Fibroblast of skin of scalp (primary cell): ENCODE results near the gene MARCHF10.
"Not testable (repeated sequence)": the region's sequence is repeated elsewhere in the genome, so short reads cannot be mapped to it uniquely, and the experiment has no call there.

Source experiments
- DNase-seq: peaks from one replicate; pipeline ENCODE4 v3.0.0-alpha.2; 2013

Gene MARCHF10

DNA sequence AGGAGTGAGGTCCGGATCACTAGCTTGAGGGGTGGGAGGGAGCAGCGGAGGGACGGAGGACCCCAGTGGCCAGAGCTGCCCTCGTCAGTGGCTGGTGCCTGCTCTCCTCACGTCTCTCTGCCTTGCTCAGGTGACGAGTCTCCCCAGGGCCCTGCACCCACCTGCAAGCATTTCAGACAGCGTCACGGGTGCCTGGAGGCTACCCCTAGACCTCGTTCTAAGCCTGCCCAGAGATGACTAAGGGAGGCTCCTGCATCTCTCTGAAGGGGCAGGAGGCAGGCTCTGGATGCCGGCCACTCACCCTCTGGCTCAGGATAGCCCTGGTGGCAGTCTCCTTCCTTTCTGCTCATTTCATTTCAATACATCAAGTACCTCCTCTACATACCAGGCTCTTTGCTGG lies 111.9 kb downstream of the MARCHF10 start:
- DNase-seq, result no peak

DNA sequence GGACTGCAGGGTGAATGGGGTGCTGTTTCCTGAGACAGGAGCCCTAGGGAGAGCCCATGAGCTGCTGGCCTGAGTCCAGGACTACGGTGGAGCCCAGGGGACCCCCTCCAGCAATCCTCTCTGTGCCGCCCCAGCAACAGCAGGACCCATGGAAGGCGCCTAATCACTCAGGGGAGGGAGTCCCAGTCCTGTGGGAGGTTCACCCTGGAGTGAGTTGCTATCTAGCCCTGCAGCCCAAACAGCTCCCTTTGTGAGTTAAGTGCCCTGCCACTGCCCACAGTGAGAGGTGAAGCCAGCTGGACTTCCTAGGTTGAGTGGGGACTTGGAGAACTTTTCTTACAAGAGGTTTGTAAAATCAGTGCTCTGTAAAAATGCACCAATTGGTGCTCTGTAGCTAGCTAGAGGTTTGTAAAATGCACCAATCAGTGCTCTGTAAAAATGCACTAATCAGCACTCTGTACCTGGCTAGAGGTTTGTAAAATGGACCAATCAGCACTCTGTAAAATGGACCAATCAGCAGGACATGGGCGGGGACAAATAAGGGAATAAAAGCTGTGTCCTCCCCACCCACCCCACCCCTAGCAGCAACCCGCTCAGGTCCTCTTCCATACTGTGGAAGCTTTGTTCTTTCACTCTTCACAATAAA lies 112.9 kb downstream of the MARCHF10 start:
- not testable (repeated sequence) for DNase-seq

DNA sequence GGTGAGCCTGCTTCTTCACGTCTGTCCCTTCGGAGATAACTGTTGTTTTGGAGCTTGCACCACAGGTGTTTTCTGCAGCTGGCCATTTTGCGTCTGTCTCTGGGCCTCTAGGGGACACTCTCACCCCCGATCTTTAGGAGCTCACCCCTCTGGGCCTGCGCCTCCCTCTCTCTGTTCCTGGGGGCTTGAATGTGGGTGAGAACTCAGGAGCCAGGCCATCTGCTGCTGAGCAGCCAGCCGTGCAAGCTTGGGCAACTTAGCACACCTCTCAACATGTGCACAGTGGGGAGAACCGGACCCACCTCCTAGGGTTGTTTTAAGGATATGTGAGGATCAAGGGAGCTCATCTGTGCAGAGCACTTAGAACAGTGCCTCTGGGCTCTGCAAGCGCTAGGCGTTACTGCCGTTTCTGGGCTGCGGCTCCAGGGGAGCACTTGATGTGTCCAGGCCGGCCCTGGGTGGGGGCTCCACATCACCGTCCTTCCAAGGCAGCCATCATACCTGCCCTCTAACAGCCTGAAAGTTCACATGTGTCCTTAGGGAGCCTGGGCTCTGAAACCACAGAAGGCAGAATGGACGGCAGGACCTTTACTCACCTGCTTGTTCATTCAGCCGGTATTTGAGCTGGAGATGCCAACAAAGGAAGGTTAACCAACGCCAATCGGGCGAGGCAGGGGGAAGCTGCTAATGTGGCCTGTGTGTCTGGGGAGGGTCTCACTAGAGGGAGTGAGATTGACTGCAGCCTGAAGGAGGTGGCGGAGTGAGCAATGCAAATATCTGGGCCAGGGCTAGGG lies 114.3 kb downstream of the MARCHF10 start:
- DNase-seq, result peak; percentile 17

DNA sequence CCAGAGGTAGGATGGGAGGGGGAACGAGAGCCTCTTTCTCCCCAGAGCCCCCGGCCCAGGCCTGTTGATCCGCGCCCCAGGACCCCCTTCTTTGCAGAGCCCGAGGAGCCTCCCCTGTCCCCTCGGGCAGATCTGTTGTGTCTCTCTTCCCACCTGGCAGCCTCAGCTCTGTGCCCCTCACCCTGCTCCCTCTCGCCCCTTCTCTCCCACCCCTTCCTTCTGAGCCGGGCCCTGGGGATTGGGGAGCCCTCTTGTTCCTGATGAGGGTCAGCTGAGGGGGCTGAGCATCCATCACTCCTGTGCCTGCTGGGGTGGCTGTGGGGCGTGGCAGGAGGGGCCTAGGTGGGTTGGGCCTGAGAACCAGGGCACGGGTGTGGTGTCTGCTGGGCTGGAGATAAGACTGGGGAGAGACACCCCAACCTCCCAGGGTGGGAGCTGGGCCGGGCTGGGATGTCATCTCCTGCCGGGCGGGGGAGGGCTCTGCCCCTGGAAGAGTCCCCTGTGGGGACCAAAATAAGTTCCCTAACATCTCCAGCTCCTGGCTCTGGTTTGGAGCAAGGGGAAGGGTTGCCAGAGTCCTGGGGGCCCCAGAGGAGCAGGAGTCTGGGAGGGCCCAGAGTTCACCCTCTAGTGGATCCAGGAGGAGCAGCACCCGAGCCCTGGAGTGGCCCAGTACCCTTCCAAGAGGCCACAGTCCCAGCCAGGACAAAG lies 115.2 kb downstream of the MARCHF10 start:
- peak; percentile 46 for DNase-seq

DNA sequence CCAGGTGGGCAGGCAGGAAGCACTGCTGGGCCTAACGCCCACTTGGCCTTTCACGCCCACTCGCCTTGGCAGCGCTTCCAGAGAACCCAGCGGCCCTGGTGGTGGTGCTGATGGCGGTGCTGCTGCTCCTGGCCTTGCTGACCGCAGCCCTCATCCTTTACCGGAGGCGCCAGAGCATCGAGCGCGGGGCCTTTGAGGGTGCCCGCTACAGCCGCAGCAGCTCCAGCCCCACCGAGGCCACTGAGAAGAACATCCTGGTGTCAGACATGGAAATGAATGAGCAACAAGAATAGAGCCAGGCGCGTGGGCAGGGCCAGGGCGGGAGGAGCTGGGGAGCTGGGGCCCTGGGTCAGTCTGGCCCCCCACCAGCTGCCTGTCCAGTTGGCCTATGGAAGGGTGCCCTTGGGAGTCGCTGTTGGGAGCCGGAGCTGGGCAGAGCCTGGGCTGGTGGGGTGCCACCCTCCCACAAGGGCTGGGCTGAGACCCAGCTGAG lies 115.9 kb downstream of the MARCHF10 start:
- DNase-seq, result no peak

DNA sequence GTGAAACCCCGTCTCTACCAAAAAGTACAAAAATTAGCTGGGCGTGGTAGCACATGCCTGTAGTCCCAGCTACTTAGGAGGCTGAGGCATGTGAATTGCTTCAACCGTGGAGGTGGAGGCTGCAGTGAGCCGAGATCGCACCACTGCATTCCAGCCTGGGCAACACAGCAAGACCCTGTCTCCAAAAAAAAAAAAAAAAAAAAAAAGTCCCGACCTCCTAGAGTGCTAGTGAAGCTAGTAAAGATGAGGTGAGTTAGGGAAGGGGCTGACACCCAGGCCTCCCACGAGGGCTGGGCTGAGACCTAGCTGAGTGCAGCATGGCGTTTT lies 116.6 kb downstream of the MARCHF10 start:
- not testable (repeated sequence) for DNase-seq

DNA sequence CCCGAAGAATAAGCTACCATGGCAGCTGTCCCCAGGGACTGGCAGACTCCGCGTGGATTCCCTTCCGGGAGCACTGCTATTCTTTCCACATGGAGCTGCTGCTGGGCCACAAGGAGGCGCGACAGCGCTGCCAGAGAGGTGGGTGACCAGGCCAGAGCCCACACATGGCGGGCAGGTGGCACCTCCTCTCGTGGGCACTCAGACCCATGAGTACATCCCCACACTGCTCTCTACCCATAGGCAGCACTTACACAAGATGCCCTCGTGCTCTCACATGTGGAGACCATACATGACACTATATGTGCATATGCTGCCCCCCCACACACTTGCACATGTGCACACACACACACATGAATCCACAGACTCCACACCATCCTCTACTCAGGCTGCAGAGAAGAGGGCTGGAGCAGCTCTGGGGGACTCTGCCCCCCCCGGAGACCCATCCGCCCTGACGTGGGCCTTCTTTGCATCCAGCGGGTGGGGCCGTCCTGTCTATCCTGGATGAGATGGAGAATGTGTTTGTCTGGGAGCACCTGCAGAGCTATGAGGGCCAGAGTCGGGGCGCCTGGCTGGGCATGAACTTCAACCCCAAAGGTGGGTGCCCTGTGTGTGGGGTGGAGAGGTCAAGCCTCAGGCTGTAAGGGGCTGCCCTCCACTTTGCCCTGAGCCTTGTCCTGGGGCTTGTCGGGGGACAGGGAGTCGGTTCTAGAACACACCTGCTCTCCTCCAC lies 117.8 kb downstream of the MARCHF10 start:
- DNase-seq, result peak; percentile 23

DNA sequence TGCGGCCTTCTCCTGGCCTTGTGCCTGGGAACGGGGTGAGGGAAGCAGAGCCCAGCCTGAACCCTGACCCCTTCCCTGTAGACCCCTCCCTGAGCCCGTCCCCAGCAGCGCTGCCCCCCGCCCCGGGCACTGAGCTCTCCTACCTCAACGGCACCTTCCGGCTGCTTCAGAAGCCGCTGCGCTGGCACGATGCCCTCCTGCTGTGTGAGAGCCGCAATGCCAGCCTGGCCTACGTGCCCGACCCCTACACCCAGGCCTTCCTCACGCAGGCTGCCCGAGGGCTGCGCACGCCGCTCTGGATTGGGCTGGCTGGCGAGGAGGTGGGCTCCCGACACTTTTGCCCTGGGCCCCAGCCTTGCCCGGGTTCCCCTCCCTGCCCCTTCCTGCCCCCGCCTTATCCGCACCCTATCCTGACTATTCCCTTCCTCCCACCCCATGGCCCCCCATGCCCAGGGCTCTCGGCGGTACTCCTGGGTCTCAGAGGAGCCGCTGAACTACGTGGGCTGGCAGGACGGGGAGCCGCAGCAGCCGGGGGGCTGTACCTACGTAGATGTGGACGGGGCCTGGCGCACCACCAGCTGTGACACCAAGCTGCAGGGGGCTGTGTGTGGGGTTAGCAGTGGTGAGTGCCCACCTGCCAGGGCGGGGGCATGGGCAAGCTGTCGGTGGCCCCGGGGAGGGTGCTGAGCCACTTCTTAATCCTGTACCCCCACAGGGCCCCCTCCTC lies 118.5 kb downstream of the MARCHF10 start:
- DNase-seq, result no peak

DNA sequence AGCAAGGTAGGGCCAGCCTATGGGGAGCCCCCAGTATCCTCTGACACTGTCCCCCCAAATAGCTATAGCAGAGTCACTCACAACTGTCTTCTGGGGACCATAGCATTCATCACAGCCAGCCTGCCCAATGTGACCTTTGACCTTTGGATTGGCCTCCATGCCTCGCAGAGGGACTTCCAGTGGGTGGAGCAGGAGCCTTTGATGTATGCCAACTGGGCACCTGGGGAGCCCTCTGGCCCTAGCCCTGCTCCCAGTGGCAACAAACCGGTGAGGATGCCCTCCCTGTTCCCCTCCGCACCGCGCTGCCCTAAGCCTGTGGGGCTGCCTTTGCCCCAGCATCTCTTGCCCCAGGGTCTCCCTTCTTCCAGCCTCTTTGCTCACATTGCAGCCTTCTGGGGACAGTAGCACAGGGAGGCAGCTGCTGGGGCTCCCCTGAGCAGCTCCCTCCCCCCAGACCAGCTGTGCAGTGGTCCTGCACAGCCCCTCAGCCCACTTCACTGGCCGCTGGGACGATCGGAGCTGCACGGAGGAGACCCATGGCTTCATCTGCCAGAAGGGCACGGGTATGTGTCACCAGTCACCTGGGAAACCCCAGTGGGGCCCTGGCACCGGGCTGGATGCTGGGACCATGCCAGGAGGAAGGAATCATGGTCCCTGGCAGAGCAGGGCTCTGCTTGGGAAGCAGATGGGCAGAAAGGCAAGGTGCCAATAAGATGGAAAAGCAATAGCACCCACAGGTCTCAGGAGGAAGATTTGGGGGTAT lies 119.5 kb downstream of the MARCHF10 start:
- no peak for DNase-seq

DNA sequence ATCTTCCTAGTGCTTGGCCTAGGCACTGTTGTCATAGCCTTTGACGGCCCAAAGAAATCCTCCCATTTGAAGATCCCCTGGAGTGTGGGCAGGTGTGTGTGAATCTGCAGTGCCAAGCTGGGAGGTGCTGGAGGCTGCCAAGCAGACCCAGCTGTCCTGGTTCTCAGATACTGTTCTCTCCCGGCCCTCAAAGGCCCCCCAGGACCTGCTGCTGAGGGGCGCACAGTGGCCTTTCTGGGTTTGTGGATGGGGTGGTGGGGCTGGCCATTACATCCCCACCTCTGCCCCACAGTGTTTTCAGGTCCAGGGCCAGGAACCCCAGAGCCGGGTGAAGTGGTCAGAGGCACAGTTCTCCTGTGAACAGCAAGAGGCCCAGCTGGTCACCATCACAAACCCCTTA lies 120.1 kb downstream of the MARCHF10 start:
- no peak for DNase-seq

DNA sequence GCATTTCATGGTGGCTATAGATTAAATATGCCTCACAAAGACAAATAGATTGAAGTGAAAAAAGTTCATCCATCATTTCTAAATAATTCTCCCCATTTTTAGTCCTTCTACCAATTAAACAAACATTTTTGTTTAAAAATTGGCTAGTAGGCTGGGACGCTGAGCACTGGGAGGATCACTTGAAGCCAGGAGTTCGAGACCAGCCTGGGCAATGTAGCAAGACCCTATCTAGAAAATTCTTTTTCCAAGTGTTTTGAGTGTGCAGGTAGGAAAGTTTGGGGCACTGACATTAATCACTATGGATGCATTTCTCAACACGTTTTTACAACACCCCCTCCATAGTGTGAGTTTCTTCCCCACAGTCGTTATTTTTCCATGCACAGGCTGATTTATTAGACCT lies 123.9 kb downstream of the MARCHF10 start:
- DNase-seq, result no peak

DNA sequence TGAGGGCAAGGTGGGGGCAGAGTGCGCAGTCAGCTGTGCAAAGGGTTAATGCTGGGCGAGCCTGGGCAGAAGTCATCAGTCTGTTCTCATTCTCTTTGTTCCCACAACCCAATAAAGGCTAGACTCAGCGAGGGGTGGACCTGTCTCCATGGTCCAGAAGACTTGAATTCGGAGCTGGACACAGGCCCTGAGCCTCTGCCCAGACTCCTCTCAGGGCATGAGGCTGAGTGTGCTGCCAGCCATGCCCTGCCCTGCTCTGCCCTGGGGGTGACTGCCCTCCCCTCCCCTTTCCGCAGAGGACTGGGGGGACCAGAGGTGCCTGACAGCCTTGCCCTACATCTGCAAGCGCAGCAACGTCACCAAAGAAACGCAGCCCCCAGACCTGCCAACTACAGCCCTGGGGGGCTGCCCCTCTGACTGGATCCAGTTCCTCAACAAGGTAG lies 126.2 kb downstream of the MARCHF10 start:
- DNase-seq, result no peak

DNA sequence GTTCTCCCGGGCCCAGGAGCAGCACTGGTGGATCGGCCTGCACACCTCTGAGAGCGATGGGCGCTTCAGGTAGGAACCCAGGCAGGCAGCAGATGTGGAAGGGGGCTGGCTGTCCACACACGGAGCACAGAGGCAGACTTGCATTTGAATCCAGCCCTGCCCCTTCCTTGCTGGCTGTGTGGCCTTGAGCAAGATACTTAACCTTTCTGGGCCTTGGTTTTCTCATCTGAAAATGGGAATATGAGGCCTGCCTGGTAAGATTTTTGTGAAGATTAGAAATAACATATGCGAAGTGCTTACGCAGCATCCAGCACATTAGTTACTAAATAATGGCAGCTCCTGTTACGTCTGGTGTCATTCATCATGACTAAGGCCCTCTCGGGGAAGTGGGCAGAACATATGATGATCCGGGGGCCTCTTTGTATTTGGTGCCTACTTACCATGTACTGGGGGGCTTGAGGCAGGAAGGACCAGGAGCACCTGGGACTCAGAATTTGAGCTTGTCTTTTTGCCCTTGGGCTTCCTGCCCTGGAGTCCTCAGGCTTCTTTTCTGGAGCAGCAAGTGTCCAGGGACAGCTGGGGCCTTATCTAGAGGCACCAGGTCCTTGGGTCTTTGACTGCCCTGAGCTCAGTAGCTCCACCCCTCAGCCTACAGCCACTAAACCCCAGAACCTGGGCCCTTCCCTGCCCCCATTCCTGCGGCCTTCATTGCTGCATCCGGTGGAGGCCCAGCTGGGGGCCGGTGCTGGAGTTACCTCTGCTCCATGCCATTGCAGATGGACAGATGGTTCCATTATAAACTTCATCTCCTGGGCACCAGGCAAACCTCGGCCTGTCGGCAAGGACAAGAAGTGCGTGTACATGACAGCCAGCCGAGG lies 126.8 kb downstream of the MARCHF10 start:
- no peak for DNase-seq

DNA sequence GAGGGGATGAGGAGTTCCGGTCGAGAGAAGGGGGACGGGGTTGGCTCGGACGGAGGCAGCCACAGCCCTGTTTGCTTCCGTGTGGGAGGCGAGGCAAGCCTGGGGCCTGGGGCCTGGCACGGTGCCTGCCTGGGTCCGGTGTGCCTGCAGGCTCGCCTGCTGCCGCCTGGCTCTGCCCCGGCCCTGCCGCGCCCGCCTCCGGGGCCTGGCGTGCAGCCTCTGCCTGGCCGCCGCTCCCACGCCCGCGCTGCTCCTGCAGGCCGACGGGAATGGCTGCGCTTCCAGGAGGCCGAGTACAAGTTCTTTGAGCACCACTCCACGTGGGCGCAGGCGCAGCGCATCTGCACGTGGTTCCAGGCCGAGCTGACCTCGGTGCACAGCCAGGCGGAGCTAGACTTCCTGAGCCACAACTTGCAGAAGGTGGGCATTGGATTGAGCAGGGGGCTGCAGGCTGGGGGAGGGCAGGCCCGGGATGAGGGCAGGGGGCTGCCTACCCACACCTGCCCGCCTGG lies 127.5 kb downstream of the MARCHF10 start:
- no peak for DNase-seq

DNA sequence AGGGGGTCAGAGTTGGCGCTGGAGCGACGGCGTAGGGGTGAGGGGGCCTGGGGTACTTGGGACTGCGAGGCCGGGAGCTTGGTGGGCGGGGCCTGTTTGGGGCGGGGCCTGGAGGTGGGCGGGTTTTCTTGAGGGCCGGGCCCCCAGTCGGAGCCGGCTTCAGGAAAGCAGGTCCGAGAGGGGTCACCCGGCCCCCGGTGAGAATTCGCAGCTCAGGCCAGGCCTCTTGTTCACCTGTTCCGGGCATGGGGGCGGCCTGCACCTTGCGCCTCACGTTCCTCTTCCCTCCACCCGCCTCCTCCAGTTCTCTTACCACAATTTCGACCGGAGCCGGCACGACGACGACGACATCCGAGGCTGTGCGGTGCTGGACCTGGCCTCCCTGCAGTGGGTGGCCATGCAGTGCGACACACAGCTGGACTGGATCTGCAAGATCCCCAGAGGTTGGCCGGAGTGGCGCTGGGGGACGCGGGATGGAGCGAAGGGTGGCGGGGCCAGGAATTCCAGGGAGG lies 128.2 kb downstream of the MARCHF10 start:
- DNase-seq, result no peak

DNA sequence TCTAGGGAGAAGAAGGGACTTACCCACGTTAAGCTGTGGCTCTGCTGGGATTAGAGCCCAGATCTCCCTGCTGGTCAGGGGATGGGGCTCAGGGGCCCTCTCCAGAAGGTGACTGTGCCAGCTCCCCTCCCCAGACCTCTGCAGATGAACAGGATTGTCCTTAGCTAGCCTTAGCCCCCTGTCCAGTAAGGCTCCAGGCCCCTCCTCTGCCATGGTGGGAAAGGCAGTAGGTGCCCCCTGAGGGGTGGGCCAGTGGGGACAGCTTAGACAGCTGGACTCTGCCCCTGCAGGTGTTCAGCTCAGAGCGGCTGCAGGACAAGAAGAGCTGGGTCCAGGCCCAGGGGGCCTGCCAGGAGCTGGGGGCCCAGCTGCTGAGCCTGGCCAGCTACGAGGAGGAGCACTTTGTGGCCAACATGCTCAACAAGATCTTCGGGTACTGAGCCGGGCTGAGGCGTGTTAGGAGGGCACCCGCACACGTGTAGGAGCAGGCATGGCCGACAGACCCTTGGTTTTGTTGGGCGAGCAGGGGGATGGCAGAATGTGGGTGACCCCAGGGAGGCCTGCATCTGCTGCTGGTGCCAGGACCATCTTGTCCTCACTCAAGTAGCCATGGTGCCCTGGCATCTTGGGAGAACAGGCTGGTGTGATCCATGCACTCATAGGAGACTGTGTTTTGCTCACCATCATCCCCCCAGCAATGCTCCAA lies 129.7 kb downstream of the MARCHF10 start:
- DNase-seq, result no peak

DNA sequence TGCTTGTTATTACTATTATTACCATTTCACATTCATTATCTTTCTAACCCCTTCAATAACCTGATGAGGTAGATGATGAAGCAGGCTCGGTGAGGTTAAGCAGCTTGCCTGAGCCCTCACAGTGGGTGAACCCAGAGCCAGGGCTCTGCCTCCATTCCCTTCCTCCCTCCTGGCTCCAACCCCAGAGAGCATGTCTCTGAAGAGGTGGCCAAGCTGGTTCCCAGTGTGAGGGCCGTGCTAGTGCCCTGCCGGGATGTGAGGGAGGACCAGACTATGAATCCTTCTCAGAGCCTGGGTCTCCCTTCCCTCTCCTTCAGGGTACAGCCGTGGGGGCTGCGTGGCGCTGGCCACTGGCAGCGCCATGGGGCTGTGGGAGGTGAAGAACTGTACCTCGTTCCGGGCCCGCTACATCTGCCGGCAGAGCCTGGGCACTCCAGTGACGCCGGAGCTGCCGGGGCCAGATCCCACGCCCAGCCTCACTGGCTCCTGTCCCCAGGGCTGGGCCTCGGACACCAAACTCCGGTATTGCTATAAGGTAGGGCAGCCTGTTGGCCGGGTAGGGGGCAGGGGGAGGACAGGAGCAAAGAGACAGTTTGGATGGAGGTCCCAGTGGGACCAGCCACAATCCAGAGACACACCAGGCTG lies 131.0 kb downstream of the MARCHF10 start:
- no peak for DNase-seq

DNA sequence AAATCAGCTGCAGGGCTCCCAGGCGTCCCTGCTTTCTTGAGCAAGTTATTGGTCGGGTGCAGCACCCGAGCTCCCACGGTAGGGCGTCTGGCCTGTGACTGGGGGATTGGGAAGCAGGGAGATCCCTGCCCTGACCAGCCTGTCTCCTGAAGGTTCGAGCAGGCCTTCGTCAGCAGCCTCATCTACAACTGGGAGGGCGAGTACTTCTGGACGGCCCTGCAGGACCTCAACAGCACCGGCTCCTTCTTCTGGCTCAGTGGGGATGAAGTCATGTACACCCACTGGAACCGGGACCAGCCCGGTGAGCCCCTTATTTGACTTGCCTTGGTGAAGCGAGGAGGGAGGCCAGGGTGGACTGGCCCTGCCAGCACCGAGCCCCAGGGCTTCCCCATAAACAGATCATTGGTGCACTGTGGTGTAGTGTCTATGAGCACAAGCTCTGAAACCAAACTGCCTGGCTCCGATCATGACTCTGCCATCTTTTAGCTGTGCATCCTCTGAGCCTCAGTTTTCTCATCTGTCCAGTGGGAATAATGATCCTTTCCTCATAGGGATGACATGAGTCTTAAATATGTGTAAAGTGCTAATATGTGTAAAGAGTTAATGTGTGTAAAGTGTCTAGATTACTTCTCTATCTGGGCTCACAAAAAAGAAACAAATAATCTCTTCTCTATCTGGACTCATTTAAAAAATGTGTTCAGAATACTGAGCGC lies 131.7 kb downstream of the MARCHF10 start:
- no peak for DNase-seq
